ENCODE data around the gene LIMCH1. TPM values are rescaled to one million over a fixed set of nuclear protein-coding genes. Genes with fewer than 3 reads are reported as not detected.

The LIMCH1 gene
- total RNA-seq, 1 donor from 2014 or later, result 12.7 TPM

DNA sequence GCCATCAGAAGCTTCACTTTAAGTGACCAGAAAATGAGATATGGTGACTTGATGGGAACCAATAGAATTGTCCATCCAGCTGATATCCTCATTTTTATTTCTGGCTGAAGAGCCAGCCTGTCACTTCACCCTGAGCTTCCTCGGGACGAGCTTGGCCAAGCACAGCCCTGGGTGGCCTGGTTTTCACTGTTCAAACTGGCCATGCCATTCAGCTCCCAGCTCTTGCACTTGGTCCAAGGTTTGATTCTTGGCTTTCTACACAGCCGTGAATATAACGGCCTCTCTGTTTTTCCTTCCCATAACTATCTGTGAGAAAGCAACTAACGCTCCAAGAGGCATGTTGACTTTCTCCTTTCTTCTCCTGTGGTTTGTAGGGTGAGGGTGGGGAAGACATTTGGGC lies 71.9 kb downstream of the LIMCH1 start:
- Mint-ChIP-seq H3K4me3 (ENCODE audit: low read depth) (no peak overlapping the region), H3K27ac (no peak overlapping the region), H3K9me3 (ENCODE audit: low read depth) (no peaks in the 10 kb centered on the region), H3K27me3 (peaks cover 17% of the 10 kb centered on the region), H3K36me3 (ENCODE audit: insufficient read depth) (no peaks in the 10 kb centered on the region), H3K4me1 (ENCODE audit: low read depth) (peaks cover 23% of the 10 kb centered on the region)
- DNase-seq (ENCODE audit: low spot score, unreplicated experiment), result no peak
- TF ChIP-seq, protein P1, sequence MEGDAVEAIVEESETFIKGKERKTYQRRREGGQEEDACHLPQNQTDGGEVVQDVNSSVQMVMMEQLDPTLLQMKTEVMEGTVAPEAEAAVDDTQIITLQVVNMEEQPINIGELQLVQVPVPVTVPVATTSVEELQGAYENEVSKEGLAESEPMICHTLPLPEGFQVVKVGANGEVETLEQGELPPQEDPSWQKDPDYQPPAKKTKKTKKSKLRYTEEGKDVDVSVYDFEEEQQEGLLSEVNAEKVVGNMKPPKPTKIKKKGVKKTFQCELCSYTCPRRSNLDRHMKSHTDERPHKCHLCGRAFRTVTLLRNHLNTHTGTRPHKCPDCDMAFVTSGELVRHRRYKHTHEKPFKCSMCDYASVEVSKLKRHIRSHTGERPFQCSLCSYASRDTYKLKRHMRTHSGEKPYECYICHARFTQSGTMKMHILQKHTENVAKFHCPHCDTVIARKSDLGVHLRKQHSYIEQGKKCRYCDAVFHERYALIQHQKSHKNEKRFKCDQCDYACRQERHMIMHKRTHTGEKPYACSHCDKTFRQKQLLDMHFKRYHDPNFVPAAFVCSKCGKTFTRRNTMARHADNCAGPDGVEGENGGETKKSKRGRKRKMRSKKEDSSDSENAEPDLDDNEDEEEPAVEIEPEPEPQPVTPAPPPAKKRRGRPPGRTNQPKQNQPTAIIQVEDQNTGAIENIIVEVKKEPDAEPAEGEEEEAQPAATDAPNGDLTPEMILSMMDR (IDR thresholded peaks at IDR 0.05; ENCODE audit: unreplicated experiment), result no peak

DNA sequence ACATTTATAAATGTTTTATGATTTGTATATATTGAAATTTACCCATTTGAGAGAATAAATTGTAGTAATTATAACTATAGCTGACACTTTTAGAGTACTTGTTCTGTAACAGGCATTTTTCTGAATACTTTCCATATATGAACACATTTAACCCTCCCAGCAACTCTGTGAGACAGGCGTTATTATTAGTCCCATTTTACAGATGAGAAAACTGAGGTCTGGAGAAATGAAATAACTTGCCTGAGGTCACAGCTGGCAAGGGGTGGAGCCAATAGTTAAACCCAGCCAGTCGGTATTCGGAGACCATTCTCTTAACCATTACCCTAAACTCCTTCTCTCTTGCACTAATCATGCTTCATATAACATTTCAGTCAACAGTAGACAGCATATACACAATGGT lies 72.5 kb downstream of the LIMCH1 start:
- Mint-ChIP-seq H3K27ac (no peak overlapping the region), H3K4me1 (ENCODE audit: low read depth) (peaks cover 23% of the 10 kb centered on the region), H3K27me3 (peaks cover 19% of the 10 kb centered on the region), H3K4me3 (ENCODE audit: low read depth) (no peak overlapping the region), H3K9me3 (ENCODE audit: low read depth) (no peaks in the 10 kb centered on the region), H3K36me3 (ENCODE audit: insufficient read depth) (no peaks in the 10 kb centered on the region)
- no peak for DNase-seq (ENCODE audit: low spot score, unreplicated experiment)
- TF ChIP-seq, protein P1 (IDR thresholded peaks at IDR 0.05; ENCODE audit: unreplicated experiment), result no peak

DNA sequence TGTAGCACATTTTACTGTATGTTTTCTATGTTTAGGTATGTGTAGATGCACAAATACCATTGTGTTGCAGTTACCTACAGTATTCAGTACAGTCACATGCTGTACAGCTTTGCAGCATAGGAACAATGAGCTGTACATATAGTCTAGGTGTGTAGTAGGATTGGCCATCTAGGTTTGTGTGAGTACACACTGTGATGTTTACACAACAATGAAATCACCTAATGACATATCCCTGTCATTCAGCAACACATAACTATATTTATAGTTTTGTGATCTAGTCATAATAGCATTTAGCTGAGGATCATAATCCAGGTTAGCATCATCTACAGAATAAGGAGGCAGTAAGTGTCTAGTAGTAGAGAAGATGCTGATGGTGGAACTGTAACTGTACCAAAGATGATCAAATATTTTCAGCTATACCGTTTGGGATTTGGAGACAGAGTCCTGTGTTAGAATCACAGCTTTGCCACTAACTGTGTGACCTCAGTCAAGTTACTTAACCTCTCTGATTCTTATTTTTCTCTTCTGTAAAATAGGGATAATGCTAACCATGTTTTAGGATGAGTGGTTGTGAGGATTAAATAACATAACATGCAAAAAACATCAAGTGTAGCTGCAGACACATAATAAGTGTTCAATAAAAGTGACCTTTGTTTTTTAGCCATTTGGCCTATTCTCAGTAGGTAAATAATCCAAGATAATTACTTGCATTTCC lies 73.3 kb downstream of the LIMCH1 start:
- Mint-ChIP-seq H3K27ac (peak overlapping the region; percentile 87), H3K9me3 (ENCODE audit: low read depth) (no peaks in the 10 kb centered on the region), H3K4me1 (ENCODE audit: low read depth) (peaks cover 23% of the 10 kb centered on the region), H3K27me3 (peaks cover 25% of the 10 kb centered on the region), H3K4me3 (ENCODE audit: low read depth) (no peak overlapping the region), H3K36me3 (ENCODE audit: insufficient read depth) (no peaks in the 10 kb centered on the region)
- TF ChIP-seq, protein P1 (IDR thresholded peaks at IDR 0.05; ENCODE audit: unreplicated experiment), result no peak
- DNase-seq (ENCODE audit: low spot score, unreplicated experiment), result no peak

DNA sequence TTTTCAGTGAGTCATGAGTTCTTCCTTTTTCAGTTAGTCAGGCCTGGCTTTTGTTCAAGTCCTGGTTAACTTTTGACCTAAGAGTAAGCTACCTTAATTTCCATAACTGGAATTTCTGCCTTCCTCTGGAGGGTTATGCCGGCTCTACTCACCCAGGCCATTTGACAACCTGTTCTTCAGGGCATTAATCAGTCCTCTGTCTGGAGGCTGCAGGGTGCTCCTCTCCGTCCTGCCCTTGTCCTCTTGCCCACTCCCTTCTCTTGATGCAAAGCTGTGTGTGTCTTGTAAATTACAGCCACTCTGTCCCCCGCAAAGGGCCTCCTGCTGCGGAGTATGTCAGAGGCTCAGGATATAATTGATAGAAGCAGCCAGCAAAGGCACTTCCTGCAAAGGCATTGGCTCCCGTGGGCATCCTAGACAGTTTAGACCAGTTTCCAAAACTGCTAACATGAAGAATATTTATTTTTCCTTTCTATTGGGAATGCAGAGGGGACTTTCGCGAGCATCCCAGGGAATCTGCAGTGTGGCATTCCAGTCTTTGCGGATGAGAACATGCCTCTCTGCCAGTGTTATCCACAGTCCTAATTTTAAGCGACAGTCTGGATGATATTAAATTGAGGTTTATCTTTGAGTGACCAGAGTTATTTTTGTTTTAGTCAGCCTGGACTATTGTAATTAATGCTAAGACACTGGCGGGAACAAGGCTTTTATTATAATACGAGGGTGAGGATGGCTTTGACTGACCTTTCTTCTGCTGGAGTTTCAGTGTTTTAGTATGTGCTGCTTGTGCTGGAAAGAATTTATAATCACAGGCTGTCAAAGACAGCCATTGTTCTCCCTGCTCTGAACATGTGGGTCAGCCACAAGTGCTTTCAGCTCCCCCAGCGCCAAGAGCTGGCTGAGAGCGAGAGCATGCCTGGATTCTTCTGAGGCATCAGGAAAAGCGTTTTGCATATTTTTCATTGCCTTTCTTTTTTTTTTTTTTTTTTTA lies 74.2 kb downstream of the LIMCH1 start:
- peak overlapping the region; percentile 37 for H3K4me3 Mint-ChIP-seq (ENCODE audit: low read depth)
- H3K27ac Mint-ChIP-seq, result peak overlapping the region; percentile 87
- no peak for DNase-seq (ENCODE audit: low spot score, unreplicated experiment)
- TF ChIP-seq, protein P1 (IDR thresholded peaks at IDR 0.05; ENCODE audit: unreplicated experiment), result no peak
- H3K36me3 Mint-ChIP-seq (ENCODE audit: insufficient read depth), result no peaks in the 10 kb centered on the region
- peaks cover 25% of the 10 kb centered on the region for H3K27me3 Mint-ChIP-seq
- H3K4me1 Mint-ChIP-seq (ENCODE audit: low read depth), result peaks cover 24% of the 10 kb centered on the region
- H3K9me3 Mint-ChIP-seq (ENCODE audit: low read depth), result no peaks in the 10 kb centered on the region

DNA sequence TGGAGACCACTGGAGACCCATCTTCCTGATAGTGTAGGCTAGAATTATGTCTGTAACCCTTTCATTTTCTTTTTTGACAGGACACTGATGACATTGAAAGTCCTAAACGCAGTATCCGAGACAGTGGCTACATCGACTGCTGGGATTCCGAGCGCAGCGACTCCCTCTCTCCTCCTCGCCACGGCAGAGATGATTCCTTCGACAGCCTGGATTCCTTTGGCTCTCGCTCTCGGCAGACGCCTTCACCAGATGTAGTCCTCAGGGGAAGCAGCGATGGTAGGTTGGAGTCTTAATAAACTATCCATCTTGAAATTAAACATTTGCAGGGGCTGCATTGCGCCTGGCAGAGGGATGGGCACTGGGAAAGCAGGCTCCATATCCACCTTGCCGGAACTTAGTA lies 75.4 kb downstream of the LIMCH1 start:
- TF ChIP-seq, protein P1 (IDR thresholded peaks at IDR 0.05; ENCODE audit: unreplicated experiment), result no peak
- Mint-ChIP-seq H3K36me3 (ENCODE audit: insufficient read depth) (no peaks in the 10 kb centered on the region), H3K4me1 (ENCODE audit: low read depth) (peaks cover 25% of the 10 kb centered on the region), H3K27me3 (peaks cover 25% of the 10 kb centered on the region), H3K4me3 (ENCODE audit: low read depth) (peak overlapping the region; percentile 63), H3K9me3 (ENCODE audit: low read depth) (no peaks in the 10 kb centered on the region), H3K27ac (peak overlapping the region; percentile 75)
- DNase-seq (ENCODE audit: low spot score, unreplicated experiment), result no peak

Measured in progenitor cell of endocrine pancreas (in vitro differentiated cells).